Uterus (tissue), 4 donors: ENCODE measurements around the gene EYS. TPM values are rescaled to one million over a fixed set of nuclear protein-coding genes. Genes with fewer than 3 reads are reported as not detected.

Experiments
- DNase-seq, 2 donors: peaks; one replicate each; pipeline ENCODE4 v3.0.0-alpha.2; 2019 to 2020
- H3K27ac ChIP-seq, 2 donors: fragments of 200-600 bp; sonication (generic); 1 replicate in 1 of 2; 2 replicates in 1 of 2; pipeline ENCODE4 v1.5.1; 2016 to 2018
- H3K27me3 ChIP-seq, 2 donors: fragments of 200-600 bp; sonication (generic); one replicate each; pipeline ENCODE4 v1.5.1; 2018 to 2019; ENCODE audit warnings: control low read depth in 1 of 2
- H3K36me3 ChIP-seq, 2 donors: fragments of 200-600 bp; sonication (generic); one replicate each; pipeline ENCODE4 v1.5.1; 2019; ENCODE audit warnings: control low read depth in 1 of 2
- H3K4me1 ChIP-seq, 2 donors: fragments of 200-600 bp; sonication (generic); one replicate each; pipeline ENCODE4 v1.5.1; 2018 to 2019; ENCODE audit warnings: control low read depth in 1 of 2
- H3K4me3 ChIP-seq, 2 donors: fragments of 200-600 bp; sonication (generic); 1 replicate in 1 of 2; 2 replicates in 1 of 2; pipeline ENCODE4 v1.5.1; 2018 to 2019; ENCODE audit warnings: mild to moderate bottlenecking in 1 of 2
- H3K9me3 ChIP-seq, 2 donors: fragments of 200-600 bp; sonication (generic); one replicate each; pipeline ENCODE4 v1.5.1; 2019; ENCODE audit warnings: control low read depth in 1 of 2
- CTCF ChIP-seq, 4 experiments: fragments of 200-600 bp in 2 of 4; fragments of 450-650 bp in 2 of 4; sonication (generic) in 2 of 4; IDR thresholded peaks; one replicate each; pipeline ENCODE4 v1.5.1; 2016 to 2019; ENCODE audit warnings: antibody characterized with exemption in 4 of 4, mild to moderate bottlenecking in 2 of 4, moderate library complexity in 1 of 4
- POLR2A ChIP-seq, 2 donors: fragments of 450-650 bp; IDR thresholded peaks; one replicate each; pipeline ENCODE4 v1.6.1; 2016; ENCODE audit warnings: antibody characterized with exemption in 2 of 2, mild to moderate bottlenecking in 1 of 2, moderate library complexity in 1 of 2
- intact Hi-C: fragments of 100-400 bp; cut with DNase I; formaldehyde crosslinking; loops from one replicate; pipeline ENCODE4 v1.15.1; 2023; ENCODE audit warnings: low total_unique reads
- total RNA-seq, 4 donors: library from RNA; depleted of rRNA in 3 of 4; stranded (reverse); fragments of >200 nt in 3 of 4; gene quantifications; one replicate each; pipeline versions ENCODE4 v1.1.0 to v1.2.4, GENCODE V29; 2014 to 2023
- donor health status: DM: yes; HTN: yes; CAD: no.

EYS gene
- total RNA-seq, 4 donors from 2014 or later, result 1.3 TPM; not detected in 3

- TF ChIP-seq CTCF (IDR thresholded peaks at IDR 0.05), result no peak
- no peak for TF ChIP-seq POLR2A (IDR thresholded peaks at IDR 0.05)
- no peak for DNase-seq
- Histone ChIP-seq H3K4me3 (no peak overlapping the region), H3K4me1 (no peaks in the 10 kb centered on the region), H3K9me3 (no peaks in the 10 kb centered on the region), H3K27me3 (no peaks in the 10 kb centered on the region), H3K27ac (no peak overlapping the region), H3K36me3 (no peaks in the 10 kb centered on the region)
- intact Hi-C loops, result no loop called here
These were observed 625.3 kb downstream of the EYS start for GRCh38 chr6:65081756-65082155.

GRCh38 chr6:65075705-65076230 is 631.3 kb downstream of the EYS start:
- intact Hi-C loops, result no loop called here
- TF ChIP-seq POLR2A (IDR thresholded peaks at IDR 0.05) (no peak), CTCF (IDR thresholded peaks at IDR 0.05) (no peak)
- H3K36me3 ChIP-seq, result no peaks in the 10 kb centered on the region
- H3K9me3 ChIP-seq, result no peaks in the 10 kb centered on the region
- no peaks in the 10 kb centered on the region for H3K27me3 ChIP-seq
- no peak overlapping the region for H3K27ac ChIP-seq
- H3K4me3 ChIP-seq, result no peak overlapping the region
- DNase-seq, result no peak
- H3K4me1 ChIP-seq, result no peaks in the 10 kb centered on the region

- TF ChIP-seq CTCF (IDR thresholded peaks at IDR 0.05), result no peak
- Histone ChIP-seq H3K4me3 (no peak overlapping the region), H3K36me3 (no peaks in the 10 kb centered on the region), H3K27ac (no peak overlapping the region), H3K9me3 (no peaks in the 10 kb centered on the region), H3K27me3 (no peaks in the 10 kb centered on the region), H3K4me1 (no peaks in the 10 kb centered on the region)
- intact Hi-C loops, result no loop called here
- DNase-seq, result no peak
These were observed 634.5 kb downstream of the EYS start for GRCh38 chr6:65072500-65072899.

- no peaks in the 10 kb centered on the region for H3K9me3 ChIP-seq
- TF ChIP-seq POLR2A (IDR thresholded peaks at IDR 0.05), result no peak
- TF ChIP-seq CTCF (IDR thresholded peaks at IDR 0.05), result no peak
- no peak for DNase-seq
- H3K27me3 ChIP-seq, result no peaks in the 10 kb centered on the region
- H3K4me3 ChIP-seq, result no peak overlapping the region
- no peaks in the 10 kb centered on the region for H3K36me3 ChIP-seq
- intact Hi-C loops, result no loop called here
- H3K4me1 ChIP-seq, result no peaks in the 10 kb centered on the region
- H3K27ac ChIP-seq, result no peak overlapping the region
These were observed 635.5 kb downstream of the EYS start for GRCh38 chr6:65071480-65071879.

- no peaks in the 10 kb centered on the region for H3K9me3 ChIP-seq
- intact Hi-C loops, result no loop called here
- no peak for DNase-seq
- no peaks in the 10 kb centered on the region for H3K4me1 ChIP-seq
- no peaks in the 10 kb centered on the region for H3K27me3 ChIP-seq
- H3K36me3 ChIP-seq, result no peaks in the 10 kb centered on the region
- TF ChIP-seq CTCF (IDR thresholded peaks at IDR 0.05) (no peak), POLR2A (IDR thresholded peaks at IDR 0.05) (no peak)
- no peak overlapping the region for H3K4me3 ChIP-seq
- H3K27ac ChIP-seq, result no peak overlapping the region
These were observed 642.2 kb downstream of the EYS start for GRCh38 chr6:65064844-65065243.
